Mesendoderm (in vitro differentiated cells): Measurements from ENCODE around the gene OTX1.

Source experiments
- DNase-seq: peaks from one replicate; pipeline ENCODE4 v3.0.0; 2013
- H2AK5ac ChIP-seq: 2 replicates; pipeline ENCODE4 v1.6.1; 2013; ENCODE audit warnings: low read length, inconsistent platforms
- H2BK120ac ChIP-seq: 2 replicates; pipeline ENCODE4 v1.6.1; 2013; ENCODE audit warnings: low read depth, mild to moderate bottlenecking, low read length, moderate library complexity, mixed read lengths
- H2BK15ac ChIP-seq: replicated peaks from 2 replicates; pipeline ENCODE4 v1.6.1; 2013; ENCODE audit warnings: low read depth, mild to moderate bottlenecking, moderate library complexity
- H2BK5ac ChIP-seq: 2 replicates; pipeline ENCODE4 v1.6.1; 2013; ENCODE audit warnings: low read length, inconsistent platforms
- H3K18ac ChIP-seq: 2 replicates; pipeline ENCODE4 v1.6.1; 2013; ENCODE audit warnings: mild to moderate bottlenecking, low read length, mixed read lengths
- H3K23ac ChIP-seq: one replicate; pipeline ENCODE4 v1.6.1; 2013; ENCODE audit warnings: low read length
- H3K27ac ChIP-seq: 2 replicates; pipeline ENCODE4 v1.5.1; 2013; ENCODE audit warnings: low read depth, mild to moderate bottlenecking, inconsistent platforms, low read length, moderate library complexity
- H3K27me3 ChIP-seq: 2 replicates; pipeline ENCODE4 v1.6.1; 2013; ENCODE audit warnings: low read length, control low read depth, mild to moderate bottlenecking, inconsistent platforms; ENCODE audit not compliant: insufficient read depth, poor library complexity
- H3K36me3 ChIP-seq: 2 replicates; pipeline ENCODE4 v1.6.1; 2013; ENCODE audit warnings: low read length, inconsistent platforms; ENCODE audit not compliant: control insufficient read depth, insufficient read depth
- H3K4ac ChIP-seq: one replicate; pipeline ENCODE4 v1.6.1; 2013; ENCODE audit warnings: low read depth, mild to moderate bottlenecking, low read length, moderate library complexity
- H3K4me1 ChIP-seq: 2 replicates; pipeline ENCODE4 v1.6.1; 2013; ENCODE audit warnings: low read depth, low read length, inconsistent platforms; ENCODE audit not compliant: control insufficient read depth
- H3K4me2 ChIP-seq: 2 replicates; pipeline ENCODE4 v1.6.1; 2013; ENCODE audit warnings: low read length
- H3K4me3 ChIP-seq: 2 replicates; pipeline ENCODE4 v1.5.1; 2013; ENCODE audit warnings: mild to moderate bottlenecking, low read length
- H3K56ac ChIP-seq: one replicate; pipeline ENCODE4 v1.6.1; 2013; ENCODE audit warnings: low read length
- H3K79me1 ChIP-seq: 2 replicates; pipeline ENCODE4 v1.6.1; 2013; ENCODE audit warnings: low read length, inconsistent platforms
- H3K79me2 ChIP-seq: 2 replicates; pipeline ENCODE4 v1.6.1; 2013; ENCODE audit warnings: mild to moderate bottlenecking, low read length; ENCODE audit not compliant: control insufficient read depth, insufficient read depth
- H3K9ac ChIP-seq: 2 replicates; pipeline ENCODE4 v1.6.1; 2013; ENCODE audit warnings: low read length, inconsistent platforms
- H4K5ac ChIP-seq: one replicate; pipeline ENCODE4 v1.6.1; 2013; ENCODE audit warnings: low read length
- H4K8ac ChIP-seq: one replicate; pipeline ENCODE4 v1.6.1; 2013; ENCODE audit warnings: low read depth, mild to moderate bottlenecking, control low read depth, low read length, moderate library complexity
- WGBS: extraction: QIAGEN DNeasy Blood & Tissue Kit; methylation state at CpG from one replicate; pipeline ENCODE4 v1.1.7; 2013; ENCODE audit warnings: low lambda C conversion rate, missing lambda C conversion rate; ENCODE audit not compliant: insufficient coverage; ENCODE audit errors: extremely low coverage; 5-methylcytosine and 5-hydroxymethylcytosine counted together

The OTX1 gene

GRCh38 chr2:63051795-63052333 lies 1.2 kb downstream of the OTX1 start:
- Histone ChIP-seq H3K27me3 (peaks cover 54% of the 10 kb centered on the region), H3K9ac (peak overlapping the region; percentile 44), H3K56ac (peak overlapping the region; percentile 67), H2BK15ac (no peak overlapping the region), H3K4me1 (peaks cover 11% of the 10 kb centered on the region), H3K4ac (no peak overlapping the region), H3K27ac (no peak overlapping the region), H3K18ac (no peak overlapping the region), H2BK5ac (no peak overlapping the region), H3K79me1 (no peaks in the 10 kb centered on the region), H3K4me2 (peak overlapping the region; percentile 34), H4K8ac (no peak overlapping the region), H2BK120ac (no peak overlapping the region), H3K4me3 (no peak overlapping the region), H2AK5ac (no peak overlapping the region), H4K5ac (no peak overlapping the region), H3K79me2 (no peaks in the 10 kb centered on the region), H3K23ac (peak overlapping the region; percentile 29), H3K36me3 (no peaks in the 10 kb centered on the region)
- no CpG with 5 or more reads among the region's 42 CpGs for WGBS
- DNase-seq, result peak; percentile 11

- peak overlapping the region; percentile 29 for H3K23ac ChIP-seq
- H3K4me3 ChIP-seq, result no peak overlapping the region
- no peak overlapping the region for H3K56ac ChIP-seq
- no peak overlapping the region for H3K4me2 ChIP-seq
- H2AK5ac ChIP-seq, result no peak overlapping the region
- H3K27ac ChIP-seq, result no peak overlapping the region
- peaks cover 55% of the 10 kb centered on the region for H3K27me3 ChIP-seq
- H3K79me1 ChIP-seq, result no peaks in the 10 kb centered on the region
- no peak overlapping the region for H2BK5ac ChIP-seq
- no peak overlapping the region for H4K5ac ChIP-seq
- no peak overlapping the region for H2BK15ac ChIP-seq
- H4K8ac ChIP-seq, result no peak overlapping the region
- no peak overlapping the region for H3K9ac ChIP-seq
- H3K36me3 ChIP-seq, result no peaks in the 10 kb centered on the region
- no peak overlapping the region for H2BK120ac ChIP-seq
- H3K79me2 ChIP-seq, result no peaks in the 10 kb centered on the region
- WGBS, result no CpG with 5 or more reads among the region's 27 CpGs
- no peak overlapping the region for H3K18ac ChIP-seq
- H3K4ac ChIP-seq, result no peak overlapping the region
- peaks cover 9% of the 10 kb centered on the region for H3K4me1 ChIP-seq
- DNase-seq, result peak; percentile 18
Observed at GRCh38 chr2:63052411-63053080, 1.9 kb downstream of the OTX1 start.

GRCh38 chr2:63053081-63053888 lies 2.7 kb downstream of the OTX1 start:
- peaks cover 62% of the 10 kb centered on the region for H3K27me3 ChIP-seq
- H3K23ac ChIP-seq, result no peak overlapping the region
- WGBS, result no CpG with 5 or more reads among the region's 34 CpGs
- H4K8ac ChIP-seq, result no peak overlapping the region
- no peaks in the 10 kb centered on the region for H3K79me2 ChIP-seq
- no peak overlapping the region for H3K9ac ChIP-seq
- peak overlapping the region; percentile 27 for H3K56ac ChIP-seq
- H3K79me1 ChIP-seq, result no peaks in the 10 kb centered on the region
- H3K4me3 ChIP-seq, result no peak overlapping the region
- no peak overlapping the region for H3K18ac ChIP-seq
- no peaks in the 10 kb centered on the region for H3K36me3 ChIP-seq
- H2BK120ac ChIP-seq, result no peak overlapping the region
- H3K4ac ChIP-seq, result no peak overlapping the region
- H3K4me2 ChIP-seq, result no peak overlapping the region
- H2BK5ac ChIP-seq, result no peak overlapping the region
- peak; percentile 20 for DNase-seq
- no peak overlapping the region for H3K27ac ChIP-seq
- H2BK15ac ChIP-seq, result no peak overlapping the region
- no peak overlapping the region for H4K5ac ChIP-seq
- peaks cover 9% of the 10 kb centered on the region for H3K4me1 ChIP-seq
- H2AK5ac ChIP-seq, result no peak overlapping the region

DNA sequence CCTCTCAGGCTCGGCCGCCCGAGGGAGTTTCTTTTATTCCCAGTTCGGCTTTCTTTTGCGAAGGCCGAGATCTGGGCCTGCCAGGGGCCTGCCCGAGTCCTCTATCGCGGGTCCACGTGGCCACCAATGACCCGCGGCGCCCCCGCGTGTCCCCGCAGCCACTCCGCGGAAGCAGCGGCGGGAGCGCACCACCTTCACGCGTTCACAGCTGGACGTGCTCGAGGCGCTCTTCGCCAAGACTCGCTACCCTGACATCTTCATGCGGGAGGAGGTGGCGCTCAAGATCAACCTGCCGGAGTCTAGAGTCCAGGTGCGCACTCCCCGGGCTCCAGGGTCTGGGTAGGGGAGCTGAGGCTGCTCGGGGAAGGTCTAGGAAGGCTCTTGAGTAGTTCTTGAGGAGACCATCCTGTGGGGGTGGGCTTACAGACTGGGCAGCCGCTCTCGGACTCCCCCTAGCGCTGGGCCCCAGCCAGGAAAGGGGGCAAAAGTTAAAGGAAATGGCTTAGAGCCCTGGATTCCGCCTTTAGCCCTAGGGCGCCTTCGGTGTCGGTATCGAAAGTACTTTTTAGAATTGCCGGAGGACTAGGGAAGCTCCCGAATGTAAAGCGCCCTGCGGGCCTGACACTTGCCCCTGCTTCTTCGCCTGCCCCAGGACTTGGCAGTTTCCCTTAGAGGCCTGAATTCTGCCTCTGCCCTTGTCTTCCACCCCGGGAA lies 3.4 kb downstream of the OTX1 start:
- H3K56ac ChIP-seq, result peak overlapping the region; percentile 68
- no peak overlapping the region for H4K5ac ChIP-seq
- no peak overlapping the region for H3K27ac ChIP-seq
- peaks cover 70% of the 10 kb centered on the region for H3K27me3 ChIP-seq
- H3K4me1 ChIP-seq, result peaks cover 10% of the 10 kb centered on the region
- no peak overlapping the region for H4K8ac ChIP-seq
- H3K9ac ChIP-seq, result no peak overlapping the region
- no peak overlapping the region for H3K4me3 ChIP-seq
- no peaks in the 10 kb centered on the region for H3K79me1 ChIP-seq
- DNase-seq, result peak; percentile 91
- WGBS, result no CpG with 5 or more reads among the region's 48 CpGs
- no peak overlapping the region for H2BK120ac ChIP-seq
- no peaks in the 10 kb centered on the region for H3K36me3 ChIP-seq
- no peak overlapping the region for H3K18ac ChIP-seq
- peak overlapping the region; percentile 40 for H3K4me2 ChIP-seq
- no peak overlapping the region for H2BK5ac ChIP-seq
- no peak overlapping the region for H2BK15ac ChIP-seq
- no peak overlapping the region for H2AK5ac ChIP-seq
- H3K23ac ChIP-seq, result no peak overlapping the region
- no peaks in the 10 kb centered on the region for H3K79me2 ChIP-seq
- H3K4ac ChIP-seq, result no peak overlapping the region

DNA sequence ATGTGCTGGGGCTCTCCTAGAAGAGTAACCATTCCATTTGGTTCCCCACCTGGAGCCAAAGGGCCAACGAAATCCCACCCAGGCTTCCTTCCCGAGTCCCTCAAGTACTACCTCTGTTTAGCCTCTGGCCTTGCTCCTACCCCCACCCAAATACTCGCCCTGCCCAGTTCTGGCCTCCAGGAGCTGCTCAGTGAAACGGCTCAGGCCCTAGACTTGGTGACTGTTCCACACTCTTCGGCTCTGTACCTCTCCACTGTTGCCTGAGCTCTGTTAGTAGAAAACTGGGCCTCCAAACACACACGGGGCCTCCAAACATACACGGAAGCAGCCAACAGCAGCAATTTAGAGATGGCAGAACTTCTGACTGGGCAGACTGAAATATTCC lies 4.2 kb downstream of the OTX1 start:
- H3K18ac ChIP-seq, result no peak overlapping the region
- H3K4ac ChIP-seq, result no peak overlapping the region
- H2AK5ac ChIP-seq, result peak overlapping the region; percentile 40
- peak overlapping the region; percentile 34 for H3K4me2 ChIP-seq
- no peak overlapping the region for H4K5ac ChIP-seq
- no peak overlapping the region for H3K23ac ChIP-seq
- no peak overlapping the region for H2BK120ac ChIP-seq
- H3K79me2 ChIP-seq, result no peaks in the 10 kb centered on the region
- no CpG with 5 or more reads among the region's 7 CpGs for WGBS
- H2BK5ac ChIP-seq, result no peak overlapping the region
- no peak overlapping the region for H4K8ac ChIP-seq
- peak overlapping the region; percentile 30 for H3K9ac ChIP-seq
- H3K4me1 ChIP-seq, result peaks cover 10% of the 10 kb centered on the region
- no peak overlapping the region for H3K4me3 ChIP-seq
- H3K79me1 ChIP-seq, result no peaks in the 10 kb centered on the region
- no peaks in the 10 kb centered on the region for H3K36me3 ChIP-seq
- H3K27me3 ChIP-seq, result peaks cover 75% of the 10 kb centered on the region
- DNase-seq, result no peak
- H2BK15ac ChIP-seq, result no peak overlapping the region
- no peak overlapping the region for H3K27ac ChIP-seq
- peak overlapping the region; percentile 36 for H3K56ac ChIP-seq
